HG03135 (cell line): ENCODE results near the gene SIL1.
"Not testable (repeated sequence)": the region's sequence is repeated elsewhere in the genome, so short reads cannot be mapped to it uniquely, and the experiment has no call there.

Experiments
- ATAC-seq: cut with Tn5 transposase; IDR thresholded peaks from one replicate; pipeline ENCODE4 v1.9.1; 2021; ENCODE audit warnings: mild to moderate bottlenecking, moderate library complexity; ENCODE audit not compliant: unreplicated experiment

SIL1 gene

GRCh38 chr5:139177809-139178588 is 20.2 kb downstream of the SIL1 start:
- peak; percentile 58 for ATAC-seq

- not testable (repeated sequence) for ATAC-seq
Measured at GRCh38 chr5:139177281-139177680, 20.9 kb downstream of the SIL1 start.

- not testable (repeated sequence) for ATAC-seq
Measured at GRCh38 chr5:139174382-139174781, 23.8 kb downstream of the SIL1 start.

DNA sequence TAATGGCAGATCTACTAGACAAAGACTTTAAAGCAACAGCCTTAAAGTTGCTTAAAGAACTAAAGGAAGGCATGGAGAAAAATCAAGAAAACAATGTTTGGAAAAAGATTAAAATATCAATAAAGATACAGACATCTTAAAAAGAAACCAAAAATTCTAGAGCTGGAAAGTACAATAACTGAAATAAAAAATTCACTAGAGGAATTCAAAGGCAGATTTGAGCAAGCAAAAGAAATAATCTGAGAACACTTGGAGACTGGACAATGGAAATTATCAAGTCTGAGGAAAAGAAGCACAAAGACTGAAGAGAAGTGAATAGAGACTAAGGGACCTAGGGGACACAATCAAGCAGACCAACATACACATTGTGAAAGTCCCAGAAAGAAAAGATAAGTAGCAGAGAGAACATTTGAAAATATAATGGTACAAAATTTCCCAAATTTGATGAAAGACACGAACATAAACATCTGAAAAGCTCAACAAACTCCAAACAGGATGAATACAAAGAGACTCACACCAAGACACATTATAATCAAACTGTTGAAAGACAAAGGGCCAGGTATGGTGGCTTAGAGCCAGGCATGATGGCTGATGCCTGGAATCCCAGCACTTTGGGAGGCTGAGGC is 26.3 kb downstream of the SIL1 start:
- no peak for ATAC-seq

DNA sequence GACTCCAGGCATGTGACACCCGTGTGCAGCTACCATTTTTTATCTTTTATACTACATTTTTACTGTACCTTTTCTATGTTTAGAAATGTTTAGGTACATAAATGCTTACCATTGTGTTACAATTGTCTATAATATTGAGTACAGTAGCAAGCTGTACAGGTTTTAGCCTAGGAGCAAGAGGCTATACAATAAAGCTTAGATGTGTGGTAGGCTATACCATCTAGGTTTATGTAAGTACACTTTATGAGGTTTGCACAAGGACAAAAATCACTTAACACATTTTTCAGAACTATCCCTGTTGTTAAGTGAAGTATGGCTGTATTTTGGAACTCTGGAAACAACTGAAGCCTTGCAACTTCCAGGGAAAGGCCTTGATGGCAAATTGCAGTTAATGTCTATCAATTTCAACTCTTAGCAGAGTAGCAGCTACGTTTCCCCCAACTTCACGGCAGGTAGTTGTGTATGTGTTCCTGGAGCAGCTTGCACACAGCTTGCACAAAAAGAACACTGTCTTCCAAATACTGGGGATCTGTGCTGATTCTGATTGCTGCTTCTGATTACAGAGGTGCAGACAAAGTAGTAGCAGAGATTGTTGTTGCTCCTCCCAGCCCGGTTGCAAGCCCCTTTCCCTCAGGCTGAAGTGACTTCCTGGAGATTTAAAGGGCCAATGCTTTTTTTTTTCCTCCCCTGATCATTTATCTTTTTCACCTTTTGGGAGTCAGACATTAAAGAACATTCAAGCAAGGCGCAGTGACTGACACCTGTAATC is 30.0 kb downstream of the SIL1 start:
- no peak for ATAC-seq

DNA sequence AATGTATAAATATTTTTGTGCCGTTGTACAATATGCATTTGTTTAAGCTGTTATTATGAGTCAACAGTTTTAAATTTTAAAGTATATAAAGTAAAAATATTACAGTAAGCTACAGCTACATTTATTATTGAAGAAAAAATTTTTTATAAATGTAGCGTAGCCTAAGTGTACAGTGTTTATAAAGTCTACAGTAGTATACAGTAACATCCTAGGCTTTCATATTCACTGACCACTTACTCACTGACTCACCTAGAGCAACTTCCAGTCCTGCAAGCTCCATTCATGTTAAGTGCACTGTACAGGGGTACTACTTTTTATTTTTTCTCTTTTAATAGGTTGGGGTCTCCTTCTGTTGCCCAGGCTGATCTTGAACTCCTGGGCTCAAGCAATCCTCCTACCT is 30.6 kb downstream of the SIL1 start:
- ATAC-seq, result no peak

- ATAC-seq, result no peak
Measured at GRCh38 chr5:139167063-139167462, 31.1 kb downstream of the SIL1 start.

DNA sequence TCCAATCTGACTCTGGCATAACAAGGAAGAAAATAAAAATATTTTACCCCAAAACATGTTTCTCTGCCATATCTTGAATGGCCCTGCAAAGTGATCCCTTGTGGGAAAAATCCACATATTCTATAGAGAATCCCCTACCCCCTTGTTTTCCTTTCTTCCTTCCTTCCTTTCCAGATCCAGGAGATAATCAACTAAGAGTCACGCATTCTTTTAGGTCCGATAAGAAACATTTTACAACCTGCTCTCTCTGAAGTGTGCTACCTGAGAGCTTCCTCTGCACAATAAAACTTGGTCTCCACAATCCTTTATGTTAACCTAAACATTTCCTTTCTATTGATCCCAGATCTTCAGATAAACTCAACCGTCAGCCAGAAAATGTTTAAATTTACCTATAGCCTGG is 33.3 kb downstream of the SIL1 start:
- ATAC-seq, result not testable (repeated sequence)

- ATAC-seq, result no peak
Measured at GRCh38 chr5:139164020-139164419, 34.1 kb downstream of the SIL1 start.

DNA sequence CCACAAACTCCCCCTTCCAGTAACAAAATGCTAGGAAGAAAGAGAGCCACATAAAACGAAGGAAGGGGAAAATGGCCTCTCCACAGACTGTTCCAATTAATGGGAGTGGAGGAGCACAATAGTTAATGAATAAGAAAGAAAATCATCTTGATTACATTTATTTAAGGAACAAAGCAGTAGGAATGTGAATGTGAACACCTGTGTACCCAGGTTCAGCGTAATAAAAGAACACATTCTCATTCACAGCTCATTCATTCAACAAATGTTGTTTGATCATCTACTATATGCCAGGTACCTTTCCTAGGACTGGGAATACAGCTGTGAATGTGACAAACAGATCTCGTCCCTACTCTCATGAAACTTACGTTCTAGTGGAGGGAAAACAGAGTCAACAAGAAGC is 35.7 kb downstream of the SIL1 start:
- no peak for ATAC-seq

DNA sequence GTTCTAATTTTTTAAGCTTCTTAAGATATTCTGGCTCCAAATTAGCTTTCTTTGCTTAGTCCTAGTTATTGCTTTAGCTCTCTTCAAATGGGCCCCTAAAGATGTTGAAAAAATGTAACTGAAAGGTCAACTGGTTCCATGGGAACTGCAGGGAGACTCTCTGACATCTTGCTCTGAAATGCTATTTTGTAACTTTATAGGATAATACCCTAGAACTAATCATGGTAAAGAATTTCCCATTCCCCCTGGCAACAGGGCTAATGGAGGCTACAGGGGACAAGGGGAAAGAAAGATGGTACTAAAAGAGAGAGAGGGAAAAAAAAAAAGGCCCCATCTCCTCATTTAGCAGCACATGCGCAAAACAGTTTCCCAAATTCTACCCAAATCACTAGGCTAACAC is 39.4 kb downstream of the SIL1 start:
- ATAC-seq, result no peak

DNA sequence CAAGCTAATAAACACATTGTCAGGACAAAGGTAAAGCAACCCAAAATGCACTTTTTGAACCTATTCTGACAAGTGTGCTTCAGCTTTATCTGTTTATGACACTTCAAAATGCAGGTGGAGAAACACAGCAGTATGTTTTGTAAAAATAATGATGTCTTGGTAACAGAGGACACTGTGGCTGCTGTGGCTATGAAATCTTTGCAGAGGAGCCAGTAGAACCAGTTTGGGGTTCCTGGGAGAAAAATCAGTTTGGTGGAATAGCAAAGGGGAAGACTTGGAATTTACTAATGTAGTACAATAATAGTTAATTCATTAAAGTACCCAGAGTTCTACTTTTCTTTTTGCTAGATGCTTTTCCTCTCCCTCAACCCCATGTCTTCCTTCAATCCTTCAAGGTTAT is 40.6 kb downstream of the SIL1 start:
- ATAC-seq, result no peak

GRCh38 chr5:139156814-139157213 is 41.4 kb downstream of the SIL1 start:
- ATAC-seq, result no peak

DNA sequence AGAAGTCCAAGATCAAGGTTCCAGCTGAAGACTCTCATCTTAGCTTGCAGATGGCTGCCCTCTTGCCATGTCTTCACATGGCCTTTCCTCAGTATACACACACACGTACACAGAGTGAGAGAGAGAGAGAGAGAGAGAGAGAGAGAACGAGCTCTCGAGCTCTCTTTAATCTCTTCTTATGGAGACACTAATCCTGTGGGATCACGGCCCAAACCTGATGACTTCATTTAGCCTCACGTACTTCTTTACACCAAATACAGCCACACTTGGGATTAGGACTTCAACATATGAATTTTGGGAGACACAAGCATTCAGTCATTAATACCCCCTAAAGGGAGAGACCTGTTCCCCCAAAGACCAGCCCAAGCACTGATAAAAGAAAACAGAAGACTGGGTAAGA is 42.8 kb downstream of the SIL1 start:
- ATAC-seq, result no peak

DNA sequence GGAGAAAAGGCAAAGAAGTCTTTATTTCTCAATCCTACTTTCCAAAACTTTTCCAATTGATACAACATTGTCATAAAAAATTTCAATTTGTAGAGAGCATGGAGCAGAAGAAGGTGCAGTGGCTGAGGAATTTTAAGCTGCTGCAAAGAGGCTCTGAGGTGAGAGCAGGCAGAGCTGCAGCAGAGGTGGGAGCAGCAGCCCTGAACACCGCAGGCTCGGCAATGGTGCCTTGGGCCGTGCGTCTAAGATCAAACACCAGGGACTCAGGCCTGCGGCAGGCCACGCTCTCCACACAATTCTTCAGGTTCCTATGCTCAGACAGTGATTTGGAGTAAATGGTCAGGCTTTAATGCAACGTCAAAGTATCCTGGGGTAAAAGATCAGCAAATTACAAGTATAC is 46.3 kb downstream of the SIL1 start:
- no peak for ATAC-seq

DNA sequence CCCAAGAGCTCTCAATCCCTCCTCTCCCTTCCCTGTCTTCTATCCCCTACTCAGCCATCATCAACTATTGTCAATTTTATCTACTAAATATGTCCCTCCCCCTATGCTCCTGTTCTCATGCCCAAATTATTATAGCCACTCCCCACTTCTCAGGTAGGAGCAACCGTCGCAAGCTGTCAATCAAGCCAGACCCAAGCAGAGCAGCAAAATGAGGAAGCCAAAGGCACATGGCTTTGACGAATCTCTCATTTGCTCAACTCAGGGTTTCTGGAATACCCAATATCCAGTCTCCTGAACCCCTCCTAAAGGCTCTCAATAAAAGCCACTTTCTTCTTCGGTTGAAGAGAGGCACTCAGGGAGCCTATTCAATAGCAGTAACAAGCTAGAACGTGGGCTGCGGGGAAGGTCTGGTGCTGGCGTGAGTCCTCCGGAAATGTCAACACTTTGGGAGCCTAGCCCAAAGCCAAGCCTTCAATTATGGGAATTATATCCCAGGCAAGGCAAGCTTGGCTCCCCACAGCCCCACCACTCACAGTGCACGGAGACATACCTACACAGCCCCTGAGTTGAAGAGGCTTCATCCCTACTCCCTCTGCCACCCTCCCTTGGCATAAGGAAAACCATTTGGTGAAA is 47.7 kb downstream of the SIL1 start:
- no peak for ATAC-seq

DNA sequence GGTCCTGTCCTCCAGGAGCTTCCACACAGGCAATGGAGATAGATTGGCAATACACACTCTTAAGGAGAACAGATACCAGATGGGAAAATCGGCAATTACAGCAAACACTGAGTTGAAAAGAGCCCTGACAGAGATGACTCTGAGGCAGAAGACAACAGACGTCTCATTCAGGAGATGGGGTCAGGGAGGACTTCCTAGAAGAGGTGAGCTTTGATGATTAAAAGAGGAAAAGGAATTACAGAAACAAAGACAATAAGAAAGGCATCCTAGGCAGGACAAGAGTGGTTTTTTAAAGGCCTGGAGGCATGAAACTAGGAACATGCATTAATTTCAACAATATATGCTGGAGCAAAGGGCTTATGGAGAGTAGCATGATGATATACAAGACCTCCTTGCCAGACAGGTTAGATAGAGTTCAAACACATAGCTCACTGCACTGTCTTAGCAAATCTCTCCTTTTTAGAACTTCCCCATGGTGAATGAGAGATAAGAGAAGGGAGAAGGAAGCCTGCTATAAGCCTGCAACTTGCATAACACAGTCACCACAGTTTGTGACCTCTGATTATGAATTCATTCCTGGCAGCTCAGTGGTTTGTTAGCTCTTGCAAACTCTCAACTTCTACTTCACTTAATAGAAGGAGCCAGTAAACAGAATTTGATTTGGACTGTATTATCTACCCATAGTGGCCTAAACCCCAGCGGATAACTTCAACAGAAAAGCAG is 48.5 kb downstream of the SIL1 start:
- ATAC-seq, result no peak

DNA sequence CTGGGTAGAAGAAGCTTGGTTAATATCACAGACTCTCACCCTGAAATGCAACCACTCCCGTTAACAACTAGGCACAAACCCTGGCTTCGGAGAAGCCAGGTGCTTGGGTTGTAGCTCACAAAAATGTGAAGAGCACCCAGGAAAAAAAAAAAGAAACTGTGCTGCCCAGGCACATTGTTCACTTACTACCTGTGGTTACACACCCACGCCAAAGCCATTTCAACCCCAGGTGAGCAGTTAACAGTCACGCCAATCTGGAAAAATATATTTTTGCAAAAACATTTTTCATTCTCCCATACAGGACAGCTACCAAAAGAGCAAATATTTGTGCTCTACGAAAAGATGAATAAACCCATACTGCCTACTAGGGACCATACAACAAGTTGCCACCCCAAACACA is 49.2 kb downstream of the SIL1 start:
- ATAC-seq, result no peak

DNA sequence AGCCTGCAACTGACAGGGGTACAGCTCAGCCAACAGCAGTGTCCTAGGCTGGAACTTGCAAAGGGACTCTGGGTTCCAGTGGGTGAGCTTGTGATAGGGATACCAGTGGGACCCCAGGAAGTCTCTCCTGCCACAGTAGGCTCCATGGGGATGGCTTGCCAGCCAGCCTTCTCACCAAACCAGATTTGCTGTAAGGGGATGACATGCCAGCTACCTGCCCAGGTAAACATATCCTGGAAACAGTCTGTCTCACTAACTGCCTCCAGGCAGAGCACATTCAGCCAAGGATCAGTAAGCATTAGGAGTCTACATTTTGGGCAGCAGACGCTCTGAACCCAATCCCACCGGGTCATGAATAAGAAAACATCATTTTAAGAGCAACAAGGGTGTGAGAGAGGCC is 49.9 kb downstream of the SIL1 start:
- no peak for ATAC-seq

DNA sequence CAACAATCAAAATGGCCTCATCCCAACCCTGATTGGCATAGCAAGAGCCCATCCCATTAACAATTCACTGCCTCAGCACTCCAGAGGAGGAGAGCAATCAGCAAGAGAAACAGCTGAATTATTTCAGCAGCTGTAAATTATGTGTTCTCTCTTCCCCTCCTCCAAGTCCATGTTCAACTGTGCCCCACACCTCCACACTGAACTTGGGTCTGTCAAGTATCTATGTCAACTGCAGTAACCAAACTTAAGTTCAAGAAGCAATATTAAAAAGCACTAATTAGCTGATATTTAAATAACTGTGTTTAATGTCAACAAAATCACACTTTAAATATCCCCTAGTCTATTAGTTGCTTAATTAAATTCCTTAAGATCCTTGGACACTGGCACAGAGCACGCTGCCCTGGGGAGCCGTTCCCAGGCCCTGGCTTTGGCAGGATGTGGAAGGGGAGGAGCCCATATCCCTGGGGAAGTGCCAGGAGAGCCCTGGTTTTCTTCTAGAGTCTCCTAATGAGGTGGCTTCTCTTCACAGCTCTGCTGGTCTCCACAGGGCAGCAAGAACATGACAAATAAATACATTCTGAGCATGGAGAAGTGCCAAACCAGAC is 50.6 kb downstream of the SIL1 start:
- ATAC-seq, result no peak
